ENCODE data around the gene ITPR2.

GRCh38 chr12:26689281-26689841 lies 143.6 kb downstream of the ITPR2 start:
- TF ChIP-seq CTCF (conservative IDR thresholded peaks at IDR 0.05; ENCODE audit: low read length) = no peak
- no peak for TF ChIP-seq EZH2phosphoT487 (IDR thresholded peaks at IDR 0.05; ENCODE audit: borderline replicate concordance, low read depth, low read length)
